Measurements from ENCODE around the gene ZNF778.

Gene ZNF778

DNA sequence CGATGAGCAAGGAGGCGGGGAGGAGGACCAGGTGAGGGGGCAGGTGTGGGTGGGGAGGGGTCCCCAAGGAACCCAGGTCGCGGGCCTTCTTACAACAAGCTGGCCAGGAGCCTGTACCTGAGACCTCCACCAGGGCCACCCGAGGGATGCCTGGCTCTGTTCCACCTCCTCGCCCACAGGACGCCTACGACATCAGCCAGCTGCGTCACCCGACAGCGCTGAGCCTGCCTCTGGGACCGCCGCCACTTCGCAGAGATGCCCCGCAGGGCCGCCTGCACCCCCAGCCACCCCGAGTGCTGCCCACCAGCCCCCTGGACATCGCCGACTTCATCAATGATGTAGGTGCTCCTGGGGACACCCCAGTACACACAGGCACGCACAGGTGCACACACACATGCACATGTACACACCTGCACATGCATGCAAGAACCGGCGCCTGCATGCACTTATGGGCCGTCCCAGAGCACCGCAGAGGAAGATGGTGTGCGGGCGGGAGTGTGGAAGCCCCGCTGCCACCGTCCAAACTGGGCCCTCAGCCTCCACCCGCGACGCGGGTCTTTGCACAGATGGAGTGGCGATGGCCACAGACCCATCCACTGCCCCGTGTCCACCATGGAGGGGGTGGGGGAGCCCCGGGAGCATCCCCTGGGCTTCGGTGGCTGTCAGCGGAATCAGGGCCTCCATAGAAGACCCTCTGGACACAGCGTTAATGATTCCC lies 23.8 kb upstream of the ZNF778 start:
- DNase-seq (ENCODE audit: low read depth, low spot score) = no peak

DNA sequence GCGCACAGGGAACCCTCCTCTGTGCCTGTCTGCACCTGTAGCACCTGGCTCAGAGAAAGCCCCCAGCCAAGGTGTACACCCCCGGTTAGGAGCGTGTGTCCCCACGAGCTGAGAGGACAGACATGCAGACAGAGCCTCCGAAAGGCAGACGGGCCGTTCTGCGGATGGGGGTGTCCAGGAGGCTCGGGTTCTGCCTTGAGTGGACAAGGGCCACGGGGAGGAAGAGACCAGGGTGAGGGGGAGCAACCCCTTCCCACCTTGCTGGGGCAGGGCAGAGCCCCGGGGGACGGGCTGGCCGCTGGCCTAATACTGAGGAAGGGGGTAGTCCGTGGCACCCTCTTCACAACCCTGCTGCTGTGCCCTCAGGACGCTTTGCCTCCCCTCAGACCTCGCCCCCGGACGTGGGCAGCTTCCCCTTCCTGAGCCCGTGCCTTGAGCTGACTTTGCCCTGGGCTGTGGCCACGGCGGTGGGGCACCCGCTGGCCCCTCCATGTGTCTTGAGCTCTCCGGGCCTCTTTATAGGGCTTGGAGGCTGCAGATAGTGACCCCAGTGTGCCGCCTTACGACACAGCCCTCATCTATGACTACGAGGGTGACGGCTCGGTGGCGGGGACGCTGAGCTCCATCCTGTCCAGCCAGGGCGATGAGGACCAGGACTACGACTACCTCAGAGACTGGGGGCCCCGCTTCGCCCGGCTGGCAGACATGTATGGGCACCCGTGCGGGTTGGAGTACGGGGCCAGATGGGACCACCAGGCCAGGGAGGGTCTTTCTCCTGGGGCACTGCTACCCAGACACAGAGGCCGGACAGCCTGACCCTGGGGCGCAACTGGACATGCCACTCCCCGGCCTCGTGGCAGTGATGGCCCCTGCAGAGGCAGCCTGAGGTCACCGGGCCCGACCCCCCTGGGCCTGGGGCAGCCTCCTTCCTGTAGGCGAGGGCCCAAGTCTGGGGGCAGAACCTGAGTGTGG lies 22.9 kb upstream of the ZNF778 start:
- no peak for DNase-seq (ENCODE audit: low read depth, low spot score)

DNA sequence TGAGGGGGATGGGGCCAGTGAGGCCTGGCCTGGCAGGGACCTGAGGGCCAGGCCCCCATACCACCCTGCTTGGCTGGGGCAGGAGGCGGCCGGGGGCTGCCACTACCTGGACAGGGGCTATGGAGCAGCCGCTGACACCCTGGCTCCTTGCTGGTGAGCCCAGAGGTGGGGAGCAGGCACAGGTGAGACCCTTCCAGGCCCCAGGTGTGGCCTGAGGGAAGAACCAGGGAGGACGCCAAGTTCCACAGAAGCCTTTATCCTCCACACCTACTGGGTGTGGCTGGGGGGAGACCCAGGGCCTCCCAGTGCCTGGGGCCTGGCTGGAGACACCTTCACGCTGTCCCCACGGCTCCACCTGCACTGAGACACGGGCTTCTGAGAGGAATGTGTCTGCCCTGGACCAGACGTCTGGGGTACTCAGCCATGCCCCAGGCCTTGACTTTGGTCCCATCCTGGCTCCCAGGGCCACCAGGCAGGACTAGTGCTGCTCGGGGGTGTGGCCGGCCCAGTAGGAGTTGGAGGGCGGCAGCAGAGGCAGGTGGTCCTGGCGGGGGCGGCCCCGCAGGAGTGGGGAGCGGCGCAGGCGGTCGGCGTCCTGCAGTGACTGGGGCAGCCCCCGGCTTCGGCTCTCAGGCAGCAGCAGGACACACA lies 21.9 kb upstream of the ZNF778 start:
- DNase-seq (ENCODE audit: low read depth, low spot score) = no peak

DNA sequence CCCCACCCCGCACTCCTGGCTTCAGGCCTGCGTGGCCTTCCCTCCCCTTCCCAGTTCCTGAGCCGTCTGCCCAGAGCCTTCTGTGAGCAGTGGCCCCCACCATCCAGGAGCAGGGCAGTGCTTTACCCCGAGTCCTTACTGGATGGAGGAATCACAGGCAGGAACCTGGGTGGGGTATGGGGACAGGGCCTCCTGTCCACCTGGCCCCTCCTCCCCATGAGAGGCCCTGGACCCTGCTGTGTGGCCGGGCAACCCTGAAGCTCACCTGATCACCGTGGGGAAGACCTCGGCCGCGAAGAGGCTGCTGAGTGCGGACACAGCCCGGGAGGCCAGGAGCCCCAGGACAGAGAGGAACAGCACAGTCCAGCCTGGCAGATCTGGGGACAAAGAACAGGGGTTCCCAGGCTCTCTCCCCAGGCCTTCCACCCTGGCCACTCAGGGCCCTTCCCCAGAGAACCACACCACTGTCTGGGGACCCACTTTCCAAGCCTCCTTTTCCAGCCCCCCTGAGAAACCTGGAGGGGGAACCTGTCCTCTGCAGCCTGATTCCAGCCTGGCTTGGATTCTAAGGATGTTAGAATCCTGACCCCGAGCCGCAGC lies 20.4 kb upstream of the ZNF778 start:
- no peak for DNase-seq (ENCODE audit: low read depth, low spot score)

DNA sequence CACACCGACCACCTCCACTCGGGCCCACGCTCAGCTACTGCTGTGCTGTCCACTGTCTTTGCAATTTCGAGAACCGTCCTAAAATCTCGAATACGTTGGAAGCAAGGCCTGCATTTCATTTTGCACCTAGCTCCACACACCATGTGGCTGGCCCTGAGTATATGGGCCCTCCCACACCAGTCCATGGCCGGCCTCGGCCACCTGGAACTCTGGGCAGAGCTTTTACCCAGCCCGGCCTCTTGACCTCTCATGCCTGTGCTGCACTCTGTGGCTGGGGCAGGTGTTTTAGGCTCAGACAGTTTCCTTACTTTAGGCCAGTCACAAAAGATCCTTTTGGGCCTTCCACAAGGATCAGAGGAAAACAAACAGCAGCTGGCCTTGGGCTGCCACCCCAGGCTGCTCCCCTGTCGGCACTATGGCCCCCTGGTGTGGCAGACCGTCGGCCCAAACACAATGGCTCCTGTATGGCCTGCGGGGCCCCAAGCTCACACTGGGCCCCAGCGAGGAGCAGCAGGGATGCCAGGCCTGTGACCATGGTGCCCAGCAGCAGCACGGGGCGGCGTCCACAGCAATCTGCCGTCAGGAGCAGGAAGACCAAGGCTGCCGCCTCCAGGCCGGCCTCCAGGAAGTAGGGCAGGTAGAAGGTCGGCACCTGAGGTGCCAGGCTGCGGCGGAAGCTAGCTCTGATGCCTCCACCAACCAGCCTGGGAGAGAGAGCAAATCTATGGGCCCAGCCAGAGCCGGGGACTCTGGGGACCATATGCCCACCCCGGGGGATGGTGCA lies 19.7 kb upstream of the ZNF778 start:
- DNase-seq (ENCODE audit: low read depth, low spot score) = no peak

DNA sequence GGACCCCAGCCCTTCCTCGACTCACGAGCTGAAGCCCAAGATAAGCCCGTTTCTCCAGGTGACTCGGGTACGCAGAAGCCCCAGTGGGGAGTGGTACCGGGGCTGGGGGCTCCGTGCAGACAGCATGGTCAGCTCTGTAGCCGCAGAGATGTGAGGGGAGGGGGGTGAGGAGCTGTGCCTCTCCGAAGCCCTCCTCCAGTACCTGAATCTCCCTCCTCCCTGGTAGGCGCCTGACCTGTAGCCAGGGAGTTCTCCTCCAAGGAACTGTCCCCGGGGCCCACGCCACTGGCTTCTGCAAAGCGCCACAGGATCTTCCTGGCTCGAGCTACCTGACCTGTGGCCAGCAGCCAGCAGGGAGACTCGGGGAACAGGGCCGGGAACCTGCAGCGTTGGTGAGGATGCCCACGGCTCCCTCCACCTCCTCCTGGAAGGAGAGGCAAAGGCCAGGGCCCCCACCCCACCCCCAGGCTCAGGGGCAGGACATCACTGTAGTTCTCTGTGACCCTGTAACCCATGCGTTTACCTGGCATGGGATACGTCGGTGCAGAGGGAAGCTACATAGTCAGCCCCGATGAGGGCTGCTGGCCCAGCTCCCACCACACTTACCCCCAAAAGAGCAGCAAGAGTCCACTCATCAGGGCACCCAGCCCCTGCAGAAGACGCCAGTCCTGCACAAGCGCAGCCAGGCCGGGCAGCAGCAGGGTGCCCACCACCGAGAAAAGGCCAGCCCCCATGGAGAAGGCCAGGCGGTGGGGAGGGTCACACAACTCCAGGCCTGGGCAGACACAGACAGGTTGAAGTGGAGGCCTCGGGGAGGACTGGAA lies 18.9 kb upstream of the ZNF778 start:
- DNase-seq (ENCODE audit: low read depth, low spot score) = no peak

DNA sequence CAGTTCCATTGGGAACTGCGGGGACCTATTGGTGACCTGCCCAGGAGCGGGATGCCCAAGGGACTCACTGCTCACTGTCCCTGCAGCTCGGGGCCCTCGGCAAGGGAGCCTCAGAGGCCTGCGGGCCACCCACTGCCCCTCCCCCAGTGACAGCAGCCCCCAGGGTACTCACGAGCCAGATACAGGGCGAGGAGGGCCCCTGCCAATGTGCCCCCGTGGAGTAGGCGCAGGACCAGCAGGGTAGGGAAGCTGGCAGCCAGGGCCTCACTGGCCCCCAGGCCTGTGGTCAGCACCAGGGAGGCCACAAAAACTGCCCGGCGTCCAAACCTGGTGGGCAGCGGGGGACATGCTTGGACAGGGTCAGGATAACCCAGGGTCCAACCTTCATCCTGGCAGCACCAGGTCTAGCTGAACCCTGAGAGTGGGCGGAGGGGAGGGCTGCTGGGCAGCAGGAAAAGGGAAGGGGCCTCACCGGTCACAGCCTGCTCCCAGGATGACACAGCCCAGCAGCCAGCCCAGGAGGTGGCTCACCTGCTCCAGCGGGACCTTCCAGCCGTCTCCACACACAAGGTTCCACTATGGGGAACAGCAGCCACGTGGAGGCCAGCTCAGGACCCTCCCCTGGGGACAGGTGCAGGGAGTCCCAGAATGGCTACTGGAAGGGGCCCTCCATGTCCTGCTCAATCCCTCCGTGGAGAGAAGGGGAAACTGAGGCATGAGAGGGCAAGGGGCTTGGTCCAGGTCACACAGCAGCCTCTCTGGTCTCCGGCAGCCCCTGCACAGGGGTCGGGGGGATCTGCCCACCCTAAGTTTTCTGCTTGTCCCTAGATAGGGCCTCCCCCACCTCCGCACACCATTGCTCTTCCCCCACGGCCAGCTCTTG lies 18.0 kb upstream of the ZNF778 start:
- DNase-seq (ENCODE audit: low read depth, low spot score) = no peak

DNA sequence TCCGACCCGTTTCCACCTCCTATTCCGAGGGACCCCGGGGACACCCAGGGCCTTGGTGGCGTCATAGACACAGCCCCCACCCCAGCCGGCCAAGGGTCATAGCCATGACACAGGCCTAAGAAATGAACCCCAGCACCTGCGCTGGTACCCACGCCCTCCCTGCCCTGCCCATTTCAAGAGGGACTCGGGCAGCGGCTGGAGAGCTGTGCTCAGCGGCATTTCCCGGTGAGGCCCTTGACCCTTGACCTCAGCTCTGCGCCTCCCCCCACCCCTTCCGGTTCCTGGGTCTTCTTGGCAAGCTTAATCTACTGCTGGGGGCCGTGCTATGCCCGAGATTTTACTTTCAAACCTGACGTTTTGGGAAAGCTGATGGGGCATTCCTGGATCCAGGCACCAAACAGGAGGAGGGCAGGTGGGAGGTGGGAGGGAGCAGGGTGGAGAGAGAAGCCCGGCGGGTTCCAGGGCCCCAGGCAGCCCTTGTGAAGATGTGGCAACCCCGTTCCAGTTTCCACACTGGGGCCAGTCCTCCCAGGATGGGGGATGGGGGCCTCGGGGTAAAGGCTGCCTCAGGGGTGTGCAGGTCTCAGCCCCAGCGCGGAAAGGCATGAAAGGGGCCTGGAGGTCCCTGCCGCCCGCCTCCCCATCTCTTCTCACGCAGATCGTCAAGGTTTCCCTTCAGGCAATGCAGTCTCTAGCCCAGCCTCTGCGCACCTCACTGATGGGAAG lies 17.2 kb upstream of the ZNF778 start, which contains the start of gene SLC22A31:
Gene SLC22A31, minus strand, starts transcription at position 414 of the 726 bp plus-strand sequence. Its CDS starts 36 bp downstream, at position 378.
- no peak for DNase-seq (ENCODE audit: low read depth, low spot score)

DNA sequence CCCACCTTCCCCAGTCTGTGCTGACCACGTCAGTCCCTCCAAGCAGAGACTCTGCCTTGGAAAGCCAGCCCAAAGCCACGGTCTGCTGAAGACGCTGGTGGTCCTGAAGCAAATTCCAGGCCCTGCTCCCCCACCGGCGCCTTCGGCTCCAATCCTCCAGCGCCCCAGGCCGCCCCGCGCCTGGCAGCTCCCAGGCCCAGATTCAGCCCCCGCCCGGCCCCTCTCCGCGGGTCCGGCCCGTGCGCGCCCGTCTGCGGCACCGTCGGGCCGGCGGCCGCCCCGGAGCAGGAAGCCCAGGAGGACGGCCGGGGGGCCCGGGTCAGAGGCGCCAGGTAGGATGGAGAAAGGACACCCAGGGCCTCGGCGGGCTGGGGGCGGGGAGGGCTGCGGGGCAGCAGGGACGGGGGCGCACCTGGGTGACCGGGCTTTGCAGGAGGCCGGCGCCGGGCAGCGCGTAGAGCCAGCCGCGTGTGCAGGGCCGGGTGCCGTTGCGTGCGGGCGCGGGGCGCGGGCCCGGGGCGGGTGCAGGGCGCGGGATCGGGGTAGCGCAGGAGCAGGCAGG lies 16.6 kb upstream of the ZNF778 start:
- DNase-seq (ENCODE audit: low read depth, low spot score) = no peak

DNA sequence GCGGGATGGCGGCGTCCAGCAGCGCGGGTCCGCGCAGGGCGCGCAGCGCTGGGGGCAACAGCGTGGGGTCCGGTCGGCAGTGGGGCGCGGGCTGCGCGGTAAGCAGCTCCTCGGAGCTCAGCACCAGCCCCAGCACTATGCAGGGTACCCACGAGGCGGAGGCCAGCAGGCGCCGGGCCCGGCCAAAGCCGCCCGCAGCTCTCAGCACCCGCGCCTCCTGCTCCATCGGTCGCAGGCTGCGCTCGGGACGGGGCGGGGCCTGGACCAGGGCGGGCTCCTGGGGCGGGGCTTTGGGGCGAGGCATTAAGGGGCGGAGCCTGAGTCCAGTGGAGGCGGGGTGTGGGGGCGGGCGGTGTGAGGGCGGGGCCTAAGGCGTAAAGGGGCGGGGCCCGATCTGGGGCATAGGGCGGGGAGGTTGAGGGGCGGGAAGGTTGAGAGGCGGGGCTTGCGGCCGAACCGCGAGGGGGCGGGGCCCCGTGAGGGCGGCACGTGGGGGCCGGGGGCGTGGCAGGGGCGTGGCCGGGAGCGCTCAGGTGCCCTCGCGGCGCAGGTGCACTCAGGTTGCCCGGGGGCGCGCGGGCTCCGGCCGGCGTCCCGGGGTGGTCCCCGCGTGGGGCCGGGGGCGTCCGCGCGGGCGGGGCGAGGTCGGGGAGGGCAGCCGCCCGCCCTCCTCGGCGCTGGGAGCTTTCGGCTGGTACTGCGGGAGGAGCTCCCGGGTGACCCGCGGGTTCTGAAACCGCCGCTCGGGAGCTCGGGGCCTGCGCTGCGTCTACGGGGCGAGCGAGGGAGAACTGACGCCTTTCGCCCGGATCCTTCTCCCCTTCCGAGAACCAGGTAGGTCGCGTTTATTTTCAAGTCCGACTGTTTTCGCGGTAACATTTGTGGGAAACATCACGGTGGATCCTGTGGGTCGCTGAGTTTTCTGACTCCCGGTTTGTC lies 15.8 kb upstream of the ZNF778 start:
- peak; percentile 77 for DNase-seq (ENCODE audit: low read depth, low spot score)

DNA sequence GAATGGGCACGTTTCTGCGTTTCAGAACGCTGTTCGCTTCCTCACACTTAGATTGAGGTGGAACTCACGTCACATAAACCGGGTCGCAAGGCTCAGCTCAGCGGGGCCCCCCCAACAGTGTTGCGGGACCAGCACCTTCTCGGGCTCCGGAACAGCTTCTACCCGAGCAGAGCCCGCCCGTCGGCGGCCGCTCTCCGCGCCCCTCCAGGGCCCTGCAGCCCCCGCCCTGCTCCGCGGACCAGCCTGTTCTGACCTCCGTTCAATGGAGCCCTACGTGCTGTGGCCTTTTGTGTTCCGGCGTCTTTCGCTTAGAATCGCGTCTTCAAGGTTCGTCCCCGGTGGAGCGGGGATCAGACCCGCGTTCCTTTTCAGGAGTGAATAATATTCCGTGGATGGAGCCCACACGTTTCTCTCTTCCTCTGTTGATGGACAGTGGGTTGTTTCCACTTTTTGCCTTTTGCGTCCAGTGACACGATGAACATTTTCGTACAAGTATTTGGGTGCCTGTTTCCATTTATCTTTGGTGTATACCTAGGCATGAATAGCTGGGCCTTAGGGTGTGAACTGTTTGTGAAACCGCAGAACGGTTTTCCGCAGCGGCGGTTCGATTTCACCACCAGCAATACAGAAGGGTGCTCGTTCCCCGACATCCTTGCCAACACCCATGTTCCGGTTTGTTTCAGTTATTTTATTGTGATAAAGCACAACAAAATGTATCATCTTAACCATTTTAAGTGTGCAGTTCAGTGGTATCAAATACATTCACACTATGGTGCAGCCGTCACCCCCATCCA lies 14.9 kb upstream of the ZNF778 start:
- no peak for DNase-seq (ENCODE audit: low read depth, low spot score)

DNA sequence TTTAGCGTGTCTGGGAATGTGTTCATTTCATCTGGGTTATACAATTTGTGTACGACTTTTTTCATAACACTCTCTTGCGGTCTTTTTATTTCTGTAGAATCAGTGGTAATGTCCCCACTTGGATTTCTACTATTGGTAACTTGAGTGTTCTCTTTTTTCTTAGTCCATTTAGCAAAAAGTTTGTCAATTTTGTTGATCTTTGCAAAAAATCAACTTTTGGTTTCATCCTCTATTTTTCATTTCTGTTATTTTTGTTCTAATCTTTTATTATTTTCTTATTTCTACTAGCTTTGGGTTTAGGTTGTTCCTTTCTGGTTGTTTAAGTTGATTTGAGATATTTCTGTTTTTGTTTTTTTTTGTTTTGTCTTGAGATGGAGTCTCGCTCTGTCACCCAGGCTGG lies 9.5 kb upstream of the ZNF778 start:
- DNase-seq (ENCODE audit: low read depth, low spot score) = no peak

DNA sequence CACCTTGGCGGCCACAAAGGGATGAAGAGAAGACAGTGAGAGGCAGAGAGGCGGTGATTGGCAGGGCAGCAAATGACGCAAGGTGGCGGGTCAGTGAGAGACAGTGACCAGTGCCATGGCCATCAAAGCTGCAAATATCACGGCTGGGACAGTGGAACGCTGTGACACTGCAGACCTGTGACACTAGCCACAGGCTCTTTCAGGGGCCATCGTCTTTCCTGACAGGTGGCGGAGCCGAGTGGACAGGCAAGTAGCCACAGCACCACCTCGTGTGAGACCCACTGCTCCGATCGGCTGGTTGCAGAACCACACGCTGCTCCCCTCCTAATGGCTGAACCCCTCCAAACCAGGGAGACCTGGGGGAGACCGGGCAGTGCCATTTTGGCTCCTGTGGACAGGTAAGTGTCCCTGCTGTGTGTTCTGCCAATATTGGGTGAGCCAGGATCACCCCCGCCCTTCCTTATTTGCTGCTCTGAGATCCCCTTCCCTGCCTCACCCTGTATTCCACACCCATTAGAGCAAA lies 7.9 kb upstream of the ZNF778 start:
- DNase-seq (ENCODE audit: low read depth, low spot score) = no peak

DNA sequence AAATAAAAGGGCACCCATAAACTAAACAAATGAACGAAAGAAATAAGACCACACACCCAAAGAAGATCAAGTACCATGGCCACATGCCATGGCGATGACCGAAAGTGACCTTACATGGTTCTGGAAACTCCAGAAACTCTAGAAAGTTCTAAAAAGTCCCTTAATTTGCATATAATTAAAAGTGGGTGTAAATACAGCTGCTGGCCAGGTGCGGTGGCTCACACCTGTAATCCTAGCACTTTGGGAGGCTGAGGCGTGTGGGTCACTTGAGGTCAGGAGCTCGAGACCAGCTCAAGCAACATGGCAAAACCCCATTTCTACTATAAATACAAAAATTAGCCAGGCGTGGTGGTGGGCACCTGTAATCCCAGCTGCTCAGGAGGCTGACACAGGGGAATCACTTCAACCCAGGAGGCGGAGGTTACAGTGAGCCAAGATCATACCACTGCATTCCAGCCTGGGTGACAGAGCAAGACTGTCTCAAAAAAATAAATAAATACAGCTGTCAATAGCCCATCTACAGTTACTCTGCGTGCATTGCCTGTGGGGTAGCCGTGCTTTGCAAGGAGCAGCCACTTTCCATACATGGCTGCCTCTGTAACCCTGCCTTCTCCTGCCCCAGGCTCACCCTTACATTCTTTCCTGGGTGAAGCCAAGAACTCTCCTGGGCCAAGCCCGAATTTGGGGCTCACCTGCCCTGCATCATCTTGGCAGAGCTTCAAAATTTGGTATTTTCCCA lies 7.2 kb upstream of the ZNF778 start:
- DNase-seq (ENCODE audit: low read depth, low spot score) = no peak

DNA sequence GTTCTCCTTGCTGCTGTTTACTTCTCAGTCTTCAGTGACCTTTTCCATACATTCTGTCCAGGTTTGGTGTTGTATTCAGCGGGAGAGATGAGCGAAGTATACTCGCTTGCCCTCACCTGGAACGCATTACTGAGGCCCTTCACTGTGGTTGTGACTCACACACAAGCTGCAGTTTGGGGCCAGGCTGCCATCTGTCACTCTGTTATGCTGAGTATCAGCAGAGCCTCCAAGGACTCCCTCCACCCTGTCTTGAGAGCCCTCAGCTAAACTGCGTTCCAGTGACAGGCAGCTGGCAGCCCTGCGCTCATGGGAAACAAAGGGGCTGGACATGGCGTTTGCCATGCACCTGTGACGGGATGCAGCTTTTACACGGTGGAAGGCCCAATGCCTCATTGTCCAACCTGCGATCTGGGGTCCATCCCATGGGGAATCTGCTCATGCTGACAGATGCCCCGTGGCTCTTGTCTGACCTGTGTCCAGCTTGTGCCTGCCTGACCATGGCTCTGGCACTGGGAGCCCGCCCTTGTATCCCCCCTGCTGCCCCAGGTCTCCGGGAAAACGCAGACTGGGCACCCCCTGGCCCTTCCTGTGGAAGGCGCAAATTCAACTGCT lies 6.5 kb upstream of the ZNF778 start:
- no peak for DNase-seq (ENCODE audit: low read depth, low spot score)

Data from astrocyte of the hippocampus (primary cell).